ENCODE data around the gene AGMO. TPM values are rescaled to one million over a fixed set of nuclear protein-coding genes. Genes with fewer than 3 reads are reported as not detected.
A peak's percentile ranks its signal among the peaks of the same experiment; 100 is the strongest.

AGMO gene
- total RNA-seq, 1 experiment from 2014 or later, result 13.2 TPM

DNA sequence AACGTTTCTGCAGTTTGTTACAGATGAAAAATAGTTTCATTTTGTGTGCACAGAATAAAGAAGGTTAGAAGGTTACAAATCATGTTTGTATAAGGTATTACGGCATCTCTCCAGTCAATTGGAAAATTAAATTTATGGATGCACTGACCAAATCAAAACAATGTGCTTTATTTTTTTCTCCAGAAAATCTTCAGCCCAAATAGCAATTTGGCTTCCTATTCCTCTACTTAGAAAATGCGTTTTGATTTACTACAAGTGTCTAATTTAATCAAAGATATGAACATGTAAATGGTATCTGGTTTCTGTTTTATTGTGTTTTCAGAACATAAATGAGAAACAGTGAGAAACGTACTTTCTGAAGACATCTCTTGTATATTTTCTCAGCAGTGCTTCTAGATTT lies 63.4 kb downstream of the AGMO start:
- no peaks in the 10 kb centered on the region for H3K36me3 Mint-ChIP-seq (ENCODE audit: insufficient read depth, unreplicated experiment)
- no peak overlapping the region for H3K27ac Mint-ChIP-seq (ENCODE audit: unreplicated experiment)
- CTCF ChIA-PET, result interaction anchor here (0.6 kb wide), 1 partner anchor 199 kb away, joined by 4 read pairs; no protein-coding TSS in a partner anchor
- TF ChIP-seq, protein P1, sequence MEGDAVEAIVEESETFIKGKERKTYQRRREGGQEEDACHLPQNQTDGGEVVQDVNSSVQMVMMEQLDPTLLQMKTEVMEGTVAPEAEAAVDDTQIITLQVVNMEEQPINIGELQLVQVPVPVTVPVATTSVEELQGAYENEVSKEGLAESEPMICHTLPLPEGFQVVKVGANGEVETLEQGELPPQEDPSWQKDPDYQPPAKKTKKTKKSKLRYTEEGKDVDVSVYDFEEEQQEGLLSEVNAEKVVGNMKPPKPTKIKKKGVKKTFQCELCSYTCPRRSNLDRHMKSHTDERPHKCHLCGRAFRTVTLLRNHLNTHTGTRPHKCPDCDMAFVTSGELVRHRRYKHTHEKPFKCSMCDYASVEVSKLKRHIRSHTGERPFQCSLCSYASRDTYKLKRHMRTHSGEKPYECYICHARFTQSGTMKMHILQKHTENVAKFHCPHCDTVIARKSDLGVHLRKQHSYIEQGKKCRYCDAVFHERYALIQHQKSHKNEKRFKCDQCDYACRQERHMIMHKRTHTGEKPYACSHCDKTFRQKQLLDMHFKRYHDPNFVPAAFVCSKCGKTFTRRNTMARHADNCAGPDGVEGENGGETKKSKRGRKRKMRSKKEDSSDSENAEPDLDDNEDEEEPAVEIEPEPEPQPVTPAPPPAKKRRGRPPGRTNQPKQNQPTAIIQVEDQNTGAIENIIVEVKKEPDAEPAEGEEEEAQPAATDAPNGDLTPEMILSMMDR (IDR thresholded peaks at IDR 0.05; ENCODE audit: unreplicated experiment), result no peak
- BruUV-seq (replicated peaks), result no TSS peak
- peaks cover 15% of the 10 kb centered on the region for H3K4me1 Mint-ChIP-seq (ENCODE audit: low read depth, unreplicated experiment)
- intact Hi-C loops (cut with micrococcal nuclease; ENCODE audit: unreplicated experiment), result no loop called here
- H3K4me3 Mint-ChIP-seq (ENCODE audit: low read depth, unreplicated experiment), result no peak overlapping the region
- DNase-seq, result no peak
- no peaks in the 10 kb centered on the region for H3K9me3 Mint-ChIP-seq (ENCODE audit: low read depth, unreplicated experiment)
- H3K27me3 Mint-ChIP-seq (ENCODE audit: unreplicated experiment), result no peaks in the 10 kb centered on the region

- no peaks in the 10 kb centered on the region for H3K27me3 Mint-ChIP-seq (ENCODE audit: unreplicated experiment)
- no peaks in the 10 kb centered on the region for H3K36me3 Mint-ChIP-seq (ENCODE audit: insufficient read depth, unreplicated experiment)
- no peaks in the 10 kb centered on the region for H3K9me3 Mint-ChIP-seq (ENCODE audit: low read depth, unreplicated experiment)
- no peak overlapping the region for H3K4me3 Mint-ChIP-seq (ENCODE audit: low read depth, unreplicated experiment)
- CTCF ChIA-PET, result no interaction called here
- BruUV-seq (replicated peaks), result no TSS peak
- TF ChIP-seq, protein P1 (IDR thresholded peaks at IDR 0.05; ENCODE audit: unreplicated experiment), result no peak
- intact Hi-C loops (cut with micrococcal nuclease; ENCODE audit: unreplicated experiment), result no loop called here
- DNase-seq, result no peak
- H3K4me1 Mint-ChIP-seq (ENCODE audit: low read depth, unreplicated experiment), result peaks cover 15% of the 10 kb centered on the region
- H3K27ac Mint-ChIP-seq (ENCODE audit: unreplicated experiment), result peak overlapping the region; percentile 14
These were observed 66.6 kb downstream of the AGMO start for GRCh38 chr7:15495170-15495569.

- Mint-ChIP-seq H3K4me3 (ENCODE audit: low read depth, unreplicated experiment) (no peak overlapping the region), H3K4me1 (ENCODE audit: low read depth, unreplicated experiment) (peaks cover 15% of the 10 kb centered on the region), H3K36me3 (ENCODE audit: insufficient read depth, unreplicated experiment) (no peaks in the 10 kb centered on the region), H3K27ac (ENCODE audit: unreplicated experiment) (no peak overlapping the region), H3K9me3 (ENCODE audit: low read depth, unreplicated experiment) (no peaks in the 10 kb centered on the region), H3K27me3 (ENCODE audit: unreplicated experiment) (no peaks in the 10 kb centered on the region)
- no peak for DNase-seq
- BruUV-seq (replicated peaks), result no TSS peak
- intact Hi-C loops (cut with micrococcal nuclease; ENCODE audit: unreplicated experiment), result no loop called here
- CTCF ChIA-PET, result no interaction called here
- TF ChIP-seq, protein P1 (IDR thresholded peaks at IDR 0.05; ENCODE audit: unreplicated experiment), result no peak
These were observed 67.1 kb downstream of the AGMO start for GRCh38 chr7:15494711-15495110.

- Mint-ChIP-seq H3K4me1 (ENCODE audit: low read depth, unreplicated experiment) (peaks cover 15% of the 10 kb centered on the region), H3K27ac (ENCODE audit: unreplicated experiment) (no peak overlapping the region), H3K4me3 (ENCODE audit: low read depth, unreplicated experiment) (no peak overlapping the region), H3K9me3 (ENCODE audit: low read depth, unreplicated experiment) (no peaks in the 10 kb centered on the region), H3K36me3 (ENCODE audit: insufficient read depth, unreplicated experiment) (no peaks in the 10 kb centered on the region), H3K27me3 (ENCODE audit: unreplicated experiment) (no peaks in the 10 kb centered on the region)
- CTCF ChIA-PET, result no interaction called here
- no TSS peak for BruUV-seq (replicated peaks)
- intact Hi-C loops (cut with micrococcal nuclease; ENCODE audit: unreplicated experiment), result no loop called here
- TF ChIP-seq, protein P1 (IDR thresholded peaks at IDR 0.05; ENCODE audit: unreplicated experiment), result no peak
- DNase-seq, result no peak
These were observed 70.5 kb downstream of the AGMO start for GRCh38 chr7:15491361-15491760.

Data from Calu3 (cell line).